SK-N-SH (cell line): ENCODE measurements around the gene ZFPL1. TPM values are rescaled to one million over a fixed set of nuclear protein-coding genes. Genes with fewer than 3 reads are reported as not detected.

Experiments used
- CTCF ChIA-PET: fragments of 300-600, 350-600 bp; formaldehyde crosslinking; extraction: SDS; loops from one replicate; lab custom pipeline; 2021; lab: Yijun Ruan, JAX
- POLR2A ChIA-PET: fragments of 350-600 bp; sonication (Branson Sonifier 250); formaldehyde crosslinking; extraction: SDS; loops from one replicate; lab custom pipeline; 2020; ENCODE audit warnings: antibody characterized with exemption, inconsistent platforms; lab: Yijun Ruan, JAX
- DNase-seq: peaks from one replicate; pipeline ENCODE4 v3.0.0; 2012
- H2AFZ ChIP-seq: fragments of 200-600 bp; sonication (generic); 2 replicates; pipeline ENCODE4 v1.8.1; 2016; ENCODE audit warnings: antibody characterized with exemption, mild to moderate bottlenecking, low read depth
- H3F3A ChIP-seq: fragments of 200-600 bp; sonication (generic); replicated peaks from 2 replicates; pipeline ENCODE3; 2016; ENCODE audit warnings: antibody characterized with exemption, mild to moderate bottlenecking; ENCODE audit not compliant: insufficient read depth
- H3K27ac ChIP-seq, 2 experiments: fragments of 200-500 bp in 1 of 2; fragments of 200-600 bp in 1 of 2; sonication (Bioruptor generic) in 1 of 2; sonication (generic), shearing (Covaris generic) in 1 of 2; 2 replicates each; pipeline versions ENCODE4 v1.5.1 to v1.6.1; 2014 to 2016; ENCODE audit warnings: low read depth in 2 of 2, inconsistent platforms in 1 of 2, low read length in 1 of 2, mild to moderate bottlenecking in 1 of 2, mixed read lengths in 1 of 2
- H3K27me3 ChIP-seq: fragments of 200-600 bp; sonication (generic), shearing (Covaris generic); 2 replicates; pipeline ENCODE4 v1.6.1; 2016; ENCODE audit warnings: mixed run types; ENCODE audit not compliant: insufficient read depth
- H3K36me3 ChIP-seq, 2 experiments: fragments of 200-500 bp in 1 of 2; fragments of 200-600 bp in 1 of 2; sonication (Bioruptor generic) in 1 of 2; sonication (generic) in 1 of 2; replicated peaks in 1 of 2; 2 replicates each; pipeline versions ENCODE3 to v1.5.1; 2014 to 2016; ENCODE audit warnings: low read length in 1 of 2, mild to moderate bottlenecking in 1 of 2; ENCODE audit not compliant: insufficient read depth in 2 of 2, control insufficient read depth in 1 of 2
- H3K4me1 ChIP-seq, 2 experiments: fragments of 200-500 bp in 1 of 2; fragments of 200-600 bp in 1 of 2; sonication (Bioruptor generic) in 1 of 2; sonication (generic), shearing (Covaris generic) in 1 of 2; 2 replicates each; pipeline versions ENCODE4 v1.5.1 to v1.6.1; 2014 to 2016; ENCODE audit warnings: low read depth in 1 of 2, low read length in 1 of 2, mixed run types in 1 of 2; ENCODE audit not compliant: insufficient read depth in 2 of 2, control insufficient read depth in 1 of 2
- H3K4me2 ChIP-seq: fragments of 200-600 bp; sonication (generic), shearing (Covaris generic); 2 replicates; pipeline ENCODE4 v1.6.1; 2017; ENCODE audit warnings: mixed run types
- H3K4me3 ChIP-seq, 2 experiments: fragments of 200-500 bp in 1 of 2; fragments of 200-600 bp in 1 of 2; sonication (Bioruptor generic) in 1 of 2; sonication (generic), shearing (Covaris generic) in 1 of 2; 2 replicates each; pipeline versions ENCODE4 v1.5.1 to v1.8.1; 2014 to 2016; ENCODE audit warnings: low read depth in 2 of 2, inconsistent platforms in 1 of 2, low read length in 1 of 2, mild to moderate bottlenecking in 1 of 2, mixed read lengths in 1 of 2, moderate library complexity in 1 of 2
- H3K79me2 ChIP-seq: fragments of 200-600 bp; sonication (generic); 2 replicates; pipeline ENCODE4 v1.8.1; 2017; ENCODE audit warnings: mild to moderate bottlenecking; ENCODE audit not compliant: insufficient read depth
- H3K9ac ChIP-seq: fragments of 200-600 bp; sonication (generic); 2 replicates; pipeline ENCODE4 v1.6.1; 2017; ENCODE audit warnings: mixed run types
- H3K9me2 ChIP-seq: fragments of 200-600 bp; sonication (generic); 2 replicates; pipeline ENCODE4 v1.6.1; 2017; ENCODE audit warnings: mixed run types
- H3K9me3 ChIP-seq: fragments of 200-600 bp; sonication (generic); 2 replicates; pipeline ENCODE4 v1.6.1; 2017; ENCODE audit warnings: mixed run types, mild to moderate bottlenecking, moderate library complexity
- H4K20me1 ChIP-seq: fragments of 200-600 bp; sonication (generic); 2 replicates; pipeline ENCODE4 v1.6.1; 2017; ENCODE audit warnings: mild to moderate bottlenecking, mixed run types; ENCODE audit not compliant: insufficient read depth
- CHD2 ChIP-seq: fragments of 150-350 bp; IDR thresholded peaks from 2 replicates; pipeline ENCODE4 v1.6.1; 2018; ENCODE audit warnings: low read length; ENCODE audit not compliant: partially characterized antibody
- EP300 ChIP-seq, 2 experiments: IDR thresholded peaks; 2 replicates each; pipeline versions ENCODE4 v1.4.0 to v1.6.1; 2012; ENCODE audit warnings: borderline replicate concordance in 1 of 2, low read depth in 1 of 2, low read length in 1 of 2
- FOXJ3 ChIP-seq: sonication (generic); formaldehyde crosslinking; IDR thresholded peaks from 2 replicates; pipeline ENCODE4 v1.5.1; 2020; ENCODE audit warnings: mild to moderate bottlenecking, missing genetic modification reagents
- GATA2 ChIP-seq: sonication (generic); formaldehyde crosslinking; IDR thresholded peaks from 2 replicates; pipeline ENCODE4 v1.5.0; 2020; ENCODE audit warnings: mild to moderate bottlenecking, missing genetic modification reagents
- MXI1 ChIP-seq: IDR thresholded peaks from 2 replicates; pipeline ENCODE4 v1.6.1; 2012; ENCODE audit warnings: mild to moderate bottlenecking, low read depth, low read length, improper control_type of control experiment
- NRF1 ChIP-seq: IDR thresholded peaks from 2 replicates; pipeline ENCODE4 v1.6.1; 2012; ENCODE audit warnings: low read depth, mild to moderate bottlenecking, low read length
- POLR2AphosphoS5 ChIP-seq: IDR thresholded peaks from 2 replicates; pipeline ENCODE4 v1.6.1; 2012; ENCODE audit warnings: low read depth, low read length
- RCOR1 ChIP-seq: fragments of 150-350 bp; IDR thresholded peaks from 2 replicates; pipeline ENCODE4 v1.6.1; 2017; ENCODE audit warnings: antibody characterized with exemption, low read length
- RXRA ChIP-seq: IDR thresholded peaks from 2 replicates; pipeline ENCODE4 v1.4.0; 2012; ENCODE audit warnings: low read depth, mild to moderate bottlenecking, borderline replicate concordance
- SIN3A ChIP-seq: IDR thresholded peaks from 2 replicates; pipeline ENCODE4 v1.6.1; 2012; ENCODE audit warnings: low read depth, mild to moderate bottlenecking, low read length, moderate library complexity, borderline replicate concordance
- TCF12 ChIP-seq: IDR thresholded peaks from 2 replicates; pipeline ENCODE4 v1.4.0; 2012
- TEAD4 ChIP-seq: IDR thresholded peaks from 2 replicates; pipeline ENCODE4 v1.4.0; 2012; ENCODE audit warnings: mild to moderate bottlenecking, borderline replicate concordance; ENCODE audit not compliant: insufficient read depth
- WGBS: methylation state at CpG from one replicate; pipeline ENCODE4 v1.1.6; 2017; ENCODE audit warnings: low lambda C conversion rate; 5-methylcytosine and 5-hydroxymethylcytosine counted together
- polyA plus RNA-seq, 3 experiments: library from polyadenylated mRNA; depleted of rRNA; stranded (reverse); fragments of >200 nt; gene quantifications; 2 replicates each; pipeline ENCODE4 v1.2.3, GENCODE V29; 2012
- TF ChIP-seq, protein P1 (sequence below): IDR thresholded peaks from 2 replicates; pipeline ENCODE4 v1.6.1; 2012; ENCODE audit warnings: mild to moderate bottlenecking, low read depth, low read length, moderate library complexity
- TF ChIP-seq, protein P2 (sequence below): fragments of 150-350 bp; IDR thresholded peaks from 2 replicates; pipeline ENCODE4 v1.6.1; 2016; ENCODE audit warnings: mild to moderate bottlenecking, low read depth, low read length
- TF ChIP-seq, protein P3 (sequence below): IDR thresholded peaks from 2 replicates; pipeline ENCODE4; 2012

Gene ZFPL1
- polyA plus RNA-seq, 1 of the 3 experiments (the other 2 are of a cell fraction), result 75.9 TPM

DNA sequence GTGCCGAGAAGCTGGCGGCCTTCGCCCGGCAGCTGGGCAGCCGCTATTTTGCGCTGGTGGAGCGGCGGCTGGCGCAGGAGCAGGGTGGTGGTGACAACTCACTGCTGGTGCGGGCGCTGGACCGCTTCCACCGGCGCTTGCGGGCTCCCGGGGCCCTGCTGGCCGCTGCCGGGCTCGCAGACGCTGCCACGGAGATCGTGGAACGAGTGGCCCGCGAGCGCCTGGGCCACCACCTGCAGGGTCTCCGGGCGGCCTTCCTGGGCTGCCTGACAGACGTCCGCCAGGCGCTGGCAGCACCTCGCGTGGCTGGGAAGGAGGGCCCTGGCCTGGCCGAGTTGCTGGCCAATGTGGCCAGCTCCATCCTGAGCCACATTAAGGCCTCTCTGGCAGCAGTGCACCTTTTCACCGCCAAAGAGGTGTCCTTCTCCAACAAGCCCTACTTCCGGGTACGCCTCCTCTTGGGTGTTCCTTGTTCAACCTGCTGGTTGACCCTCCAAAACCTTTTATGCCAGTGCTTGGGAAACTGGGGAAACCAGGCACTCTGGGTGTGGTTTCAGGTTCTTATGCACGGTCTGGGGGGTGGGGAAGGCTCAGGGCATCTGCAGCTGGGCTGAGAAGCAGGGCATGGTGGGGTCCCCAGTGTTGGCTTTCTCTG lies 24.6 kb downstream of the ZFPL1 start:
- no peak for DNase-seq
- H3K4me3 ChIP-seq, result no peak overlapping the region
- H3K4me1 ChIP-seq, result peaks cover 8 to 20% of the 10 kb centered on the region in 2 experiments; a peak in 3 of 4 replicates
- ChIA-PET POLR2A (interaction anchor here (0.6 kb wide), 1 partner anchor 13 kb away, joined by 3 read pairs; the partner anchor contains the start of genes FAU and MRPL49), CTCF (interaction anchor here (0.8 to 6.1 kb wide), 8 partner anchors 9 to 804 kb away, joined by 3 to 46 read pairs (median 4); partner anchors contain the start of genes CAPN1, FAU, MRPL49 and ZNHIT2)
- WGBS, result 96% methylated on average over 33 of the region's 38 CpGs
- H3K27me3 ChIP-seq, result no peaks in the 10 kb centered on the region
- H4K20me1 ChIP-seq, result peaks cover 6% of the 10 kb centered on the region; the same call in 1 of the 2 replicates
- no peak overlapping the region for H3K9ac ChIP-seq
- no peaks in the 10 kb centered on the region for H3K9me2 ChIP-seq
- H3F3A ChIP-seq, result peaks cover 13% of the 10 kb centered on the region
- no peak overlapping the region for H3K27ac ChIP-seq
- no peaks in the 10 kb centered on the region for H3K9me3 ChIP-seq
- peaks cover 27% of the 10 kb centered on the region; the same call in 1 of the 2 replicates for H3K79me2 ChIP-seq
- H3K36me3 ChIP-seq, result peaks cover 2 to 20% of the 10 kb centered on the region in 2 experiments
- H3K4me2 ChIP-seq, result no peak overlapping the region
- no peak for TF ChIP-seq RXRA
- TF ChIP-seq EP300 (IDR thresholded peaks at IDR 0.05; ENCODE audit: borderline replicate concordance in 1 of 2, low read depth in 1 of 2, low read length in 1 of 2), result no peak
- TF ChIP-seq NRF1, result no peak
- TF ChIP-seq RCOR1, result no peak
- no peak for TF ChIP-seq POLR2AphosphoS5
- no peak for TF ChIP-seq GATA2 (CRISPR knock-in tag)
- TF ChIP-seq, protein P1, sequence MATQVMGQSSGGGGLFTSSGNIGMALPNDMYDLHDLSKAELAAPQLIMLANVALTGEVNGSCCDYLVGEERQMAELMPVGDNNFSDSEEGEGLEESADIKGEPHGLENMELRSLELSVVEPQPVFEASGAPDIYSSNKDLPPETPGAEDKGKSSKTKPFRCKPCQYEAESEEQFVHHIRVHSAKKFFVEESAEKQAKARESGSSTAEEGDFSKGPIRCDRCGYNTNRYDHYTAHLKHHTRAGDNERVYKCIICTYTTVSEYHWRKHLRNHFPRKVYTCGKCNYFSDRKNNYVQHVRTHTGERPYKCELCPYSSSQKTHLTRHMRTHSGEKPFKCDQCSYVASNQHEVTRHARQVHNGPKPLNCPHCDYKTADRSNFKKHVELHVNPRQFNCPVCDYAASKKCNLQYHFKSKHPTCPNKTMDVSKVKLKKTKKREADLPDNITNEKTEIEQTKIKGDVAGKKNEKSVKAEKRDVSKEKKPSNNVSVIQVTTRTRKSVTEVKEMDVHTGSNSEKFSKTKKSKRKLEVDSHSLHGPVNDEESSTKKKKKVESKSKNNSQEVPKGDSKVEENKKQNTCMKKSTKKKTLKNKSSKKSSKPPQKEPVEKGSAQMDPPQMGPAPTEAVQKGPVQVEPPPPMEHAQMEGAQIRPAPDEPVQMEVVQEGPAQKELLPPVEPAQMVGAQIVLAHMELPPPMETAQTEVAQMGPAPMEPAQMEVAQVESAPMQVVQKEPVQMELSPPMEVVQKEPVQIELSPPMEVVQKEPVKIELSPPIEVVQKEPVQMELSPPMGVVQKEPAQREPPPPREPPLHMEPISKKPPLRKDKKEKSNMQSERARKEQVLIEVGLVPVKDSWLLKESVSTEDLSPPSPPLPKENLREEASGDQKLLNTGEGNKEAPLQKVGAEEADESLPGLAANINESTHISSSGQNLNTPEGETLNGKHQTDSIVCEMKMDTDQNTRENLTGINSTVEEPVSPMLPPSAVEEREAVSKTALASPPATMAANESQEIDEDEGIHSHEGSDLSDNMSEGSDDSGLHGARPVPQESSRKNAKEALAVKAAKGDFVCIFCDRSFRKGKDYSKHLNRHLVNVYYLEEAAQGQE, result no peak
- TF ChIP-seq, protein P2, sequence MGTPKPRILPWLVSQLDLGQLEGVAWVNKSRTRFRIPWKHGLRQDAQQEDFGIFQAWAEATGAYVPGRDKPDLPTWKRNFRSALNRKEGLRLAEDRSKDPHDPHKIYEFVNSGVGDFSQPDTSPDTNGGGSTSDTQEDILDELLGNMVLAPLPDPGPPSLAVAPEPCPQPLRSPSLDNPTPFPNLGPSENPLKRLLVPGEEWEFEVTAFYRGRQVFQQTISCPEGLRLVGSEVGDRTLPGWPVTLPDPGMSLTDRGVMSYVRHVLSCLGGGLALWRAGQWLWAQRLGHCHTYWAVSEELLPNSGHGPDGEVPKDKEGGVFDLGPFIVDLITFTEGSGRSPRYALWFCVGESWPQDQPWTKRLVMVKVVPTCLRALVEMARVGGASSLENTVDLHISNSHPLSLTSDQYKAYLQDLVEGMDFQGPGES, result no peak
- no peak for TF ChIP-seq FOXJ3 (CRISPR knock-in tag)
- TF ChIP-seq TCF12, result no peak
- no peak for TF ChIP-seq CHD2
- no peak for TF ChIP-seq TEAD4
- TF ChIP-seq SIN3A, result no peak
- TF ChIP-seq, protein P3, sequence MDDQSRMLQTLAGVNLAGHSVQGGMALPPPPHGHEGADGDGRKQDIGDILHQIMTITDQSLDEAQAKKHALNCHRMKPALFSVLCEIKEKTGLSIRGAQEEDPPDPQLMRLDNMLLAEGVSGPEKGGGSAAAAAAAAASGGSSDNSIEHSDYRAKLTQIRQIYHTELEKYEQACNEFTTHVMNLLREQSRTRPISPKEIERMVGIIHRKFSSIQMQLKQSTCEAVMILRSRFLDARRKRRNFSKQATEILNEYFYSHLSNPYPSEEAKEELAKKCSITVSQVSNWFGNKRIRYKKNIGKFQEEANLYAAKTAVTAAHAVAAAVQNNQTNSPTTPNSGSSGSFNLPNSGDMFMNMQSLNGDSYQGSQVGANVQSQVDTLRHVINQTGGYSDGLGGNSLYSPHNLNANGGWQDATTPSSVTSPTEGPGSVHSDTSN, result no peak
- TF ChIP-seq MXI1, result no peak
- no peak overlapping the region for H2AFZ ChIP-seq
